Panc1 (cell line): ENCODE measurements around the gene FSIP1. TPM values are rescaled to one million over a fixed set of nuclear protein-coding genes. Genes with fewer than 3 reads are reported as not detected.

Source experiments
- ATAC-seq: fragments of 200-7000 bp; cut with Tn5 transposase; 2 replicates; pipeline ENCODE4 v1.9.1; 2020; ENCODE audit warnings: mild to moderate bottlenecking, moderate library complexity
- BruUV-seq: library from RNA; stranded (reverse); fragments of 400-500 nt; replicated peaks from 2 replicates; lab custom pipeline; 2021; lab: Mats Ljungman, UMichigan
- CTCF ChIA-PET: fragments of 300-600 bp; sonication (Branson Sonifier 250); formaldehyde crosslinking; loops from one replicate; lab custom pipeline; 2022; ENCODE audit warnings: antibody characterized with exemption; lab: Charles Lee
- POLR2A ChIA-PET: fragments of 300-600 bp; sonication (Branson Sonifier 250); formaldehyde crosslinking; loops from one replicate; lab custom pipeline; 2022; ENCODE audit warnings: antibody characterized with exemption; lab: Charles Lee
- DNase-seq: peaks from one replicate; pipeline ENCODE4 v3.0.0-alpha.2; 2010; ENCODE audit warnings: low read depth, low spot score
- H3K27ac ChIP-seq: 2 replicates; pipeline ENCODE4 v1.5.1; 2011; ENCODE audit warnings: mild to moderate bottlenecking, low read length, inconsistent platforms
- H3K27me3 ChIP-seq: fragments of 200-500 bp; sonication (Bioruptor generic); 2 replicates; pipeline ENCODE4 v1.6.0; 2014; ENCODE audit warnings: low read length, inconsistent platforms; ENCODE audit not compliant: control insufficient read depth, insufficient read depth
- H3K36me3 ChIP-seq: fragments of 200-500 bp; sonication (Bioruptor generic); 2 replicates; pipeline ENCODE4 v1.5.1; 2014; ENCODE audit warnings: inconsistent platforms, mild to moderate bottlenecking, low read length, moderate library complexity; ENCODE audit not compliant: control insufficient read depth, insufficient read depth
- H3K4me1 ChIP-seq: 2 replicates; pipeline ENCODE4 v1.5.1; 2011; ENCODE audit warnings: inconsistent platforms, mild to moderate bottlenecking, low read length, moderate library complexity; ENCODE audit not compliant: control insufficient read depth, insufficient read depth
- H3K4me3 ChIP-seq, 2 experiments: 2 replicates each; pipeline ENCODE4 v1.5.1; 2011 to 2012; ENCODE audit warnings: low read depth in 2 of 2, low read length in 2 of 2, mild to moderate bottlenecking in 2 of 2, inconsistent platforms in 1 of 2, moderate library complexity in 1 of 2
- H3K9me3 ChIP-seq: fragments of 200-500 bp; sonication (Bioruptor generic); 2 replicates; pipeline ENCODE4 v1.5.1; 2014; ENCODE audit warnings: low read depth, mild to moderate bottlenecking, inconsistent platforms, low read length, moderate library complexity; ENCODE audit not compliant: control insufficient read depth, insufficient read depth
- CTCF ChIP-seq: fragments of 450-650 bp; IDR thresholded peaks from 2 replicates; pipeline ENCODE4 v1.5.1; 2017; ENCODE audit warnings: mild to moderate bottlenecking
- POLR2AphosphoS5 ChIP-seq: IDR thresholded peaks from 2 replicates; pipeline ENCODE4 v1.6.1; 2012; ENCODE audit warnings: mild to moderate bottlenecking, low read depth, low read length, moderate library complexity
- REST ChIP-seq, 2 experiments: IDR thresholded peaks; 2 replicates each; pipeline ENCODE4 v1.6.1; 2011 to 2012; ENCODE audit warnings: low read depth in 2 of 2, control low read depth in 1 of 2, low read length in 1 of 2, mild to moderate bottlenecking in 1 of 2, moderate library complexity in 1 of 2; ENCODE audit not compliant: insufficient read depth in 1 of 2
- SIN3A ChIP-seq: IDR thresholded peaks from 2 replicates; pipeline ENCODE4 v1.6.1; 2012; ENCODE audit warnings: low read depth, mild to moderate bottlenecking, low read length, moderate library complexity, borderline replicate concordance; ENCODE audit not compliant: insufficient read depth
- TCF7L2 ChIP-seq: IDR thresholded peaks from 2 replicates; pipeline ENCODE4 v1.6.1; 2011; ENCODE audit warnings: mild to moderate bottlenecking, low read depth, low read length, inconsistent platforms
- in situ Hi-C: cut with HindIII; loops from 2 replicates; pipeline ENCODE4 v1.10.0; 2016; ENCODE audit warnings: low sequenced_read_pairs, low pct_unique_long_range_greater_than_20kb
- intact Hi-C: fragments of 100-400 bp; cut with micrococcal nuclease; formaldehyde crosslinking; loops from one replicate; pipeline ENCODE4 v1.10.0; 2022; ENCODE audit not compliant: unreplicated experiment
- total RNA-seq: library from RNA; stranded (reverse); gene quantifications from one replicate; pipeline ENCODE4 v1.2.1, GENCODE V29; 2021; ENCODE audit not compliant: unreplicated experiment

FSIP1 gene
- total RNA-seq, 1 experiment from 2014 or later: 1.4 TPM

- Histone ChIP-seq H3K36me3 (no peaks in the 10 kb centered on the region), H3K4me3 (no peak overlapping the region), H3K4me1 (no peaks in the 10 kb centered on the region), H3K9me3 (no peaks in the 10 kb centered on the region), H3K27ac (no peak overlapping the region), H3K27me3 (no peaks in the 10 kb centered on the region)
- no peak for TF ChIP-seq TCF7L2
- no peak for DNase-seq
- BruUV-seq: no TSS peak
- intact Hi-C loops (no loop called here), in situ Hi-C loops (no loop called here)
- no peak for ATAC-seq
- CTCF ChIA-PET: no interaction called here
- POLR2A ChIA-PET: no interaction called here
Observed at GRCh38 chr15:39792844-39793335, 10.2 kb upstream of the FSIP1 start.

GRCh38 chr15:39792025-39792843, 9.6 kb upstream of the FSIP1 start:
- H3K9me3 ChIP-seq: no peaks in the 10 kb centered on the region
- no peaks in the 10 kb centered on the region for H3K36me3 ChIP-seq
- no peaks in the 10 kb centered on the region for H3K4me1 ChIP-seq
- H3K4me3 ChIP-seq: no peak overlapping the region
- H3K27ac ChIP-seq: no peak overlapping the region
- in situ Hi-C loops: no loop called here
- intact Hi-C loops: no loop called here
- POLR2A ChIA-PET: no interaction called here
- no peaks in the 10 kb centered on the region for H3K27me3 ChIP-seq
- CTCF ChIA-PET: no interaction called here
- TF ChIP-seq POLR2AphosphoS5 (no peak), REST (IDR thresholded peaks at IDR 0.05; ENCODE audit: insufficient read depth in 1 of 2, low read depth in 2 of 2, low read length in 1 of 2) (no peak), SIN3A (no peak), TCF7L2 (no peak), CTCF (no peak)
- ATAC-seq (no peak), DNase-seq (no peak)
- BruUV-seq: no TSS peak

- POLR2A ChIA-PET: no interaction called here
- DNase-seq (no peak), ATAC-seq (no peak)
- BruUV-seq: no TSS peak
- CTCF ChIA-PET: no interaction called here
- peaks cover 18% of the 10 kb centered on the region for H3K4me1 ChIP-seq
- intact Hi-C loops: loop anchor here (10.0 kb wide), 1 partner anchor 245 kb away; the partner anchor contains the start of gene SRP14
- in situ Hi-C loops: no loop called here
- H3K27me3 ChIP-seq: no peaks in the 10 kb centered on the region
- no peak overlapping the region for H3K4me3 ChIP-seq
- TF ChIP-seq REST (IDR thresholded peaks at IDR 0.05; ENCODE audit: insufficient read depth in 1 of 2, low read depth in 2 of 2, low read length in 1 of 2) (no peak), SIN3A (no peak), TCF7L2 (no peak), POLR2AphosphoS5 (no peak), CTCF (no peak)
- no peaks in the 10 kb centered on the region for H3K9me3 ChIP-seq
- H3K27ac ChIP-seq: no peak overlapping the region
- H3K36me3 ChIP-seq: no peaks in the 10 kb centered on the region
Observed at GRCh38 chr15:39789736-39790135, 7.1 kb upstream of the FSIP1 start.
